Dendritic cell treated with granulocyte-macrophage colony-stimulating factor and Interleukin-4, amounts not matched to agents 40 ng/mL and 50 ng/mL, for 4 days (primary cell): ENCODE measurements around the gene KCNN3.
A peak's percentile ranks its signal among the peaks of the same experiment; 100 is the strongest.

Experiments used
- H3K27ac Mint-ChIP-seq: one replicate; pipeline ENCODE4 v1.8.0; 2022; ENCODE audit warnings: mild to moderate bottlenecking, mixed read lengths
- H3K27me3 Mint-ChIP-seq: one replicate; pipeline ENCODE4 v1.8.0; 2022; ENCODE audit warnings: mild to moderate bottlenecking, mixed read lengths
- H3K36me3 Mint-ChIP-seq: one replicate; pipeline ENCODE4 v1.8.0; 2022; ENCODE audit warnings: low read depth, mixed read lengths
- H3K4me1 Mint-ChIP-seq: one replicate; pipeline ENCODE4 v1.8.0; 2022; ENCODE audit warnings: low read depth, mixed read lengths
- H3K4me3 Mint-ChIP-seq: one replicate; pipeline ENCODE4 v1.8.0; 2022; ENCODE audit warnings: mild to moderate bottlenecking, moderate library complexity, mixed read lengths
- H3K9me3 Mint-ChIP-seq: one replicate; pipeline ENCODE4 v1.8.0; 2022; ENCODE audit warnings: mixed read lengths
- intact Hi-C: fragments of 100-400 bp; cut with micrococcal nuclease; formaldehyde crosslinking; loops from one replicate; pipeline ENCODE4 v1.15.0; 2022

The KCNN3 gene

GRCh38 chr1:154755858-154756730, 114.0 kb downstream of the KCNN3 start:
- H3K27me3 Mint-ChIP-seq = peaks cover 27% of the 10 kb centered on the region

GRCh38 chr1:154753426-154753825, 116.7 kb downstream of the KCNN3 start:
- Mint-ChIP-seq H3K27me3 (peaks cover 8% of the 10 kb centered on the region), H3K9me3 (peaks cover 9% of the 10 kb centered on the region), H3K4me1 (peaks cover 37% of the 10 kb centered on the region), H3K27ac (no peak overlapping the region), H3K36me3 (no peaks in the 10 kb centered on the region), H3K4me3 (no peak overlapping the region)
- intact Hi-C loops = no loop called here

More at GRCh38 chr1:154755858-154756730, 114.0 kb downstream of the KCNN3 start:
- H3K27ac Mint-ChIP-seq = no peak overlapping the region
- no peaks in the 10 kb centered on the region for H3K36me3 Mint-ChIP-seq
- H3K4me3 Mint-ChIP-seq = no peak overlapping the region
- intact Hi-C loops = no loop called here
- peaks cover 9% of the 10 kb centered on the region for H3K9me3 Mint-ChIP-seq
- H3K4me1 Mint-ChIP-seq = peaks cover 34% of the 10 kb centered on the region

- peaks cover 9% of the 10 kb centered on the region for H3K9me3 Mint-ChIP-seq
Measured at GRCh38 chr1:154752273-154753030, 117.6 kb downstream of the KCNN3 start.

GRCh38 chr1:154751690-154752089, 118.4 kb downstream of the KCNN3 start:
- peaks cover 18% of the 10 kb centered on the region for H3K27me3 Mint-ChIP-seq
- no peaks in the 10 kb centered on the region for H3K36me3 Mint-ChIP-seq
- H3K4me1 Mint-ChIP-seq = peaks cover 54% of the 10 kb centered on the region
- no peak overlapping the region for H3K4me3 Mint-ChIP-seq
- H3K9me3 Mint-ChIP-seq = peaks cover 9% of the 10 kb centered on the region
- intact Hi-C loops = no loop called here
- no peak overlapping the region for H3K27ac Mint-ChIP-seq

More at GRCh38 chr1:154752273-154753030, 117.6 kb downstream of the KCNN3 start:
- H3K4me1 Mint-ChIP-seq = peaks cover 46% of the 10 kb centered on the region
- intact Hi-C loops = no loop called here
- H3K4me3 Mint-ChIP-seq = no peak overlapping the region
- H3K36me3 Mint-ChIP-seq = no peaks in the 10 kb centered on the region
- peaks cover 12% of the 10 kb centered on the region for H3K27me3 Mint-ChIP-seq
- no peak overlapping the region for H3K27ac Mint-ChIP-seq

GRCh38 chr1:154750681-154751665, 119.1 kb downstream of the KCNN3 start:
- Mint-ChIP-seq H3K4me1 (peaks cover 58% of the 10 kb centered on the region), H3K4me3 (no peak overlapping the region), H3K9me3 (peaks cover 9% of the 10 kb centered on the region), H3K27me3 (peaks cover 22% of the 10 kb centered on the region), H3K36me3 (no peaks in the 10 kb centered on the region), H3K27ac (no peak overlapping the region)
- intact Hi-C loops = no loop called here

DNA sequence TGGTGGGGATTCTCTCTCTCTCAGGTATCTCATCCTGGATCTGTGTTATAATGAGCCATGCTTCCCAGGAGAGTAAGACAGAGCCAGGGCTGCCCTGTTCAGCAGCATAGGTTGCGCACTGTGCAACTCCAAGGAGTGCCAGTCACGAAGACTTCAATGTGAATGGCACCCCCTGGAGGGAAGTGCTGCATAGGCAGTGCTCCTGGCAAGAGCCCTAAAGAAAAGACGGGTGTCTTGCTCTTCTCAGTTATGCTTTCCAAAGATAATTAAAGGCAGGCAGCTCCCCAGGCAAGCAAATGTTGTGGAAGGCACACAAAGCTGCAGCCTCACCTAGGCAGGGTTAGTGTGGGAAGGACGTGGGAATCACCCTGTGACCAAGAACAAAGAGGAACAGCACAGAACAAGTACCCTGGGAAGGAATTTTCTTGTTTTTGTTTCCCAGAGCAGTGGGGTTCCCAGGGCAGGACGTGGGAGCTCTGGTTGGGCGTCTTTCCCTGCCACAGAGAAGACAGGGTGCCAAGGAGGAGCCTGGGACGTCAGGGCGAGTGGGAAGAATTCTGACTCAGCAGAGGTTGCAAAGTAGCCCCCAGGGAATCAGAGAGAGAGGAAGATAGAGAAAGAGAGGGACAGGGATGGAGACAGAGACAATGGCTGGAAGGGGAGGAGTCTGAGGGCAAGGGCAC, 120.9 kb downstream of the KCNN3 start:
- intact Hi-C loops = no loop called here
- Mint-ChIP-seq H3K36me3 (no peaks in the 10 kb centered on the region), H3K4me3 (no peak overlapping the region), H3K4me1 (peaks cover 48% of the 10 kb centered on the region), H3K27me3 (peaks cover 26% of the 10 kb centered on the region), H3K9me3 (no peaks in the 10 kb centered on the region), H3K27ac (no peak overlapping the region)

DNA sequence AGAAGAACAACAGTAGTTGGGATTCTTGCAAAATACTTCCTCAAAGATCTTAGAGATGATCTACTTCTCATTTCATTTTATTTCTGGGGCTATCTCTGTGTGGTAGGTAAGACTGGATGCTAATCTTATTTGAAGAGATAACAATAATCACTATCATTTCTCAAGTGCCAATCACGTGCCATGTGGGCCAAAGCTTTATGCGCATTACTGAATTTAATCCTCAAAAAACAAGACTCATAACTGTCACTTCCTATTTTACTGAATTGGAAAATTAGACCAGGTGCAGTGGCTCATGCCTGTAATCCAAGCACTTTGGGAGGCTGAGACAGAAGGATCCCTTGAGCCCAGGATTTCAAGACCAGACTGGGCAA, 121.7 kb downstream of the KCNN3 start:
- H3K27me3 Mint-ChIP-seq = peaks cover 26% of the 10 kb centered on the region
- intact Hi-C loops = no loop called here
- H3K27ac Mint-ChIP-seq = peak overlapping the region; percentile 49
- H3K36me3 Mint-ChIP-seq = no peaks in the 10 kb centered on the region
- peaks cover 48% of the 10 kb centered on the region for H3K4me1 Mint-ChIP-seq
- H3K9me3 Mint-ChIP-seq = no peaks in the 10 kb centered on the region
- H3K4me3 Mint-ChIP-seq = no peak overlapping the region

- H3K9me3 Mint-ChIP-seq = no peaks in the 10 kb centered on the region
- peaks cover 29% of the 10 kb centered on the region for H3K27me3 Mint-ChIP-seq
- H3K36me3 Mint-ChIP-seq = no peaks in the 10 kb centered on the region
- intact Hi-C loops = no loop called here
- peak overlapping the region; percentile 49 for H3K27ac Mint-ChIP-seq
- H3K4me3 Mint-ChIP-seq = peak overlapping the region; percentile 32
- peaks cover 48% of the 10 kb centered on the region for H3K4me1 Mint-ChIP-seq
Measured at GRCh38 chr1:154747740-154748404, 122.2 kb downstream of the KCNN3 start.

DNA sequence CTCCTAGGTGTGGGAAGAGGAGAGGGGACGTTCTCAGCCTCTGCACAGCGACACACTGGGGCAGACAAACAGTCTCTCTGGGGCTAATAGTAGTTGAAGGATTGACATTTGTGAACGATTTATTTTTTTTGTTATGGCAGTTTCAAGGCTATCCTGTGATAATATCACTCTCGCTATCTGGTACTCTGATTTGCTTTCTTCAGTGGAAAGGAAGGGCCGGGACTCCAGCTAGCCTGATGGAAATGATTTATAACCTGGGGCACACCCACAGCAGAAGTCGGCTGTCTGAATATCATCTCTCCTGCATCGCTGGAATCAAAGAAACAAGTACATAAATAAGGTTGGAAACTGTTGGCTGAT, 122.7 kb downstream of the KCNN3 start:
- H3K4me3 Mint-ChIP-seq = no peak overlapping the region
- peaks cover 29% of the 10 kb centered on the region for H3K27me3 Mint-ChIP-seq
- no peaks in the 10 kb centered on the region for H3K36me3 Mint-ChIP-seq
- H3K4me1 Mint-ChIP-seq = peaks cover 48% of the 10 kb centered on the region
- H3K27ac Mint-ChIP-seq = peak overlapping the region; percentile 49
- H3K9me3 Mint-ChIP-seq = no peaks in the 10 kb centered on the region
- intact Hi-C loops = no loop called here

DNA sequence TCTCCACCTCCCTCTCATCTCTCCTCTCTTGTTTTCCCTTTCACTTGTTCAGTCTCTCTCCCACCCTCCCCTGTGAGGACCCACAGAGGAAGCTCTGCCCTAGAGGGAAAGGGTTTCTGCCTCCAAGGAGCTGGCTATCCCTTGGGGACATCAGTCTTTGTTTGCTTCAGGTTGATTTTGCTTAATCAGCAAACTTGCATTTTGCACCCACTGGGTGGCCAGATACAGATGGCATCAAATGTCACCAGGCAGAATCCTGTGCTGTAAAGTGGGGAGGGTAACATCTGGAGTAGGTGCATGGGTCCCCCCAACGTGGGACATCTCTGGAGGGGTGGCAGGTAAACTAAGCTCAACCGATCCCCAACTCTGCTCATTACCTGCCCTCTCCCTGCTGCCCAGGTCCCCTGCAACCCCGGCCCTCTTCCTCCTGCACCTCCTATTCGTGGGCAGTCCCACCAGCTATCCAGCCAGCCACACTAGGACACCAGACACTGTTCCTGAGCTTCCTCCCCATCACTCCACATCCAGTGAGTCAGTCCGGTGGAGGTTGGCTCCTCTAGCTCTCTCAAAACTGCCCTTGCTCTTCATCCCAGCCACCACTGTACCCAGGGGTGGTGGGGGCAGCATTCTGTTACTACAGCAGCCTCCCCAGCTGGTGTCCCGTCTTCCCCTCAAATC, 123.3 kb downstream of the KCNN3 start:
- no peaks in the 10 kb centered on the region for H3K9me3 Mint-ChIP-seq
- H3K27me3 Mint-ChIP-seq = peaks cover 34% of the 10 kb centered on the region
- no peak overlapping the region for H3K27ac Mint-ChIP-seq
- no peak overlapping the region for H3K4me3 Mint-ChIP-seq
- H3K36me3 Mint-ChIP-seq = no peaks in the 10 kb centered on the region
- H3K4me1 Mint-ChIP-seq = peaks cover 45% of the 10 kb centered on the region
- intact Hi-C loops = no loop called here

- H3K9me3 Mint-ChIP-seq = no peaks in the 10 kb centered on the region
- peaks cover 36% of the 10 kb centered on the region for H3K4me1 Mint-ChIP-seq
- H3K27ac Mint-ChIP-seq = no peak overlapping the region
- H3K27me3 Mint-ChIP-seq = peaks cover 36% of the 10 kb centered on the region
- H3K4me3 Mint-ChIP-seq = no peak overlapping the region
- no peaks in the 10 kb centered on the region for H3K36me3 Mint-ChIP-seq
- intact Hi-C loops = no loop called here
Measured at GRCh38 chr1:154745750-154746425, 124.2 kb downstream of the KCNN3 start.

DNA sequence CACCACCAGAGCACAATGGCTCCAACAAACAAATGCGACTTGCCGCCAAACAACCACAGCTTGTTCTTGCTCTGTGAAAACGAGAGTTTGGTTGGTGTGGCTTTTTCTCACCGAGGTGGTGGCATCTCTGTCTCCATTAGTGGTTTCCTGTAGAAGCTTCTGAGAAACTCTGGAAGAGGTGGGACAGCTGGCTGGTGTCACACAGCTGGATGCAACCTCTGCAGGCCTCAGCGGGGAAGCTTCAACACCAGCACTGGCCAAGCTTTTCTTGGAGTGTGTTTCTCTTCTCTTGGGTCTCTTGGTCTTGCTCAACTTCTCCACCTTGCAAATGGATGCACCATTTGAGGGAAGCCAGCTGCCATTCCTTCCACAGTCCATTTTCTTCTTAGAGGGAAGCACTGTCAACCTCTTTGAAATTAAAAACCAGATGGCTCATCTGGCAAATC, 124.8 kb downstream of the KCNN3 start:
- no peak overlapping the region for H3K27ac Mint-ChIP-seq
- H3K36me3 Mint-ChIP-seq = no peaks in the 10 kb centered on the region
- no peaks in the 10 kb centered on the region for H3K9me3 Mint-ChIP-seq
- peaks cover 36% of the 10 kb centered on the region for H3K27me3 Mint-ChIP-seq
- H3K4me3 Mint-ChIP-seq = no peak overlapping the region
- intact Hi-C loops = no loop called here
- peaks cover 36% of the 10 kb centered on the region for H3K4me1 Mint-ChIP-seq
